Naive thymus-derived CD4-positive, alpha-beta T cell (primary cell): ENCODE data around the gene CIITA. TPM values are rescaled to one million over a fixed set of nuclear protein-coding genes. Genes with fewer than 3 reads are reported as not detected.
"Not testable (repeated sequence)": the region's sequence is repeated elsewhere in the genome, so short reads cannot be mapped to it uniquely, and the experiment has no call there.

Experiments used
- ATAC-seq: fragments of 150-1000 bp; cut with Tn5 transposase; 2 replicates; pipeline ENCODE4 v1.10.0; 2021; ENCODE audit warnings: mild to moderate bottlenecking, moderate library complexity
- CTCF ChIA-PET: fragments of 350-600 bp; sonication (Branson Sonifier 250); formaldehyde crosslinking; loops from one replicate; lab custom pipeline; 2021; ENCODE audit warnings: antibody characterized with exemption; lab: Charles Lee
- POLR2A ChIA-PET: fragments of 350-600 bp; sonication (Branson Sonifier 250); formaldehyde crosslinking; loops from one replicate; lab custom pipeline; 2021; ENCODE audit warnings: antibody characterized with exemption, inconsistent platforms; lab: Charles Lee
- DNase-seq, 9 donors: peaks; one replicate each; pipeline versions ENCODE4 v3.0.0 to v3.0.0-alpha.2; 2020 to 2022; ENCODE audit warnings: mixed read lengths in 1 of 9
- H3K27ac ChIP-seq: one replicate; pipeline ENCODE4 v1.7.0; 2013; ENCODE audit warnings: mild to moderate bottlenecking, low read depth, low read length, moderate library complexity
- H3K27me3 ChIP-seq, 2 donors: one replicate each; pipeline ENCODE4 v1.7.0; 2013; ENCODE audit warnings: low read length in 2 of 2, mild to moderate bottlenecking in 2 of 2, moderate library complexity in 2 of 2; ENCODE audit not compliant: control insufficient read depth in 2 of 2, insufficient read depth in 2 of 2
- H3K36me3 ChIP-seq, 3 experiments: 1 replicate in 2 of 3; 2 replicates in 1 of 3; pipeline ENCODE4 v1.7.0; 2013; ENCODE audit warnings: low read length in 3 of 3, mild to moderate bottlenecking in 3 of 3, moderate library complexity in 1 of 3; ENCODE audit not compliant: insufficient read depth in 3 of 3, control insufficient read depth in 2 of 3
- H3K4me1 ChIP-seq, 2 donors: one replicate each; pipeline ENCODE4 v1.7.0; 2013; ENCODE audit warnings: low read length in 2 of 2, mild to moderate bottlenecking in 2 of 2, moderate library complexity in 1 of 2; ENCODE audit not compliant: control insufficient read depth in 2 of 2, insufficient read depth in 2 of 2
- H3K4me3 ChIP-seq: 2 replicates; pipeline ENCODE4 v1.7.0; 2013; ENCODE audit warnings: mild to moderate bottlenecking, low read length
- H3K9me3 ChIP-seq, 3 experiments: 1 replicate in 2 of 3; 2 replicates in 1 of 3; pipeline ENCODE4 v1.7.0; 2013; ENCODE audit warnings: low read length in 3 of 3; ENCODE audit not compliant: control insufficient read depth in 2 of 3
- H3K27ac Mint-ChIP-seq, 9 donors: one replicate each; pipeline ENCODE4 v1.8.0; 2020 to 2022; ENCODE audit warnings: mixed read lengths in 9 of 9, mild to moderate bottlenecking in 8 of 9, moderate library complexity in 5 of 9, inconsistent platforms in 2 of 9
- H3K27me3 Mint-ChIP-seq, 5 donors: one replicate each; pipeline ENCODE4 v1.8.0; 2021 to 2022; ENCODE audit warnings: mixed read lengths in 5 of 5, mild to moderate bottlenecking in 1 of 5
- H3K36me3 Mint-ChIP-seq, 5 donors: one replicate each; pipeline ENCODE4 v1.8.0; 2020 to 2022; ENCODE audit warnings: mixed read lengths in 5 of 5, mild to moderate bottlenecking in 3 of 5, inconsistent platforms in 1 of 5
- H3K4me1 Mint-ChIP-seq, 7 donors: one replicate each; pipeline ENCODE4 v1.8.0; 2020 to 2022; ENCODE audit warnings: mixed read lengths in 7 of 7, mild to moderate bottlenecking in 3 of 7, inconsistent platforms in 1 of 7
- H3K4me3 Mint-ChIP-seq, 10 donors: one replicate each; pipeline ENCODE4 v1.8.0; 2020 to 2022; ENCODE audit warnings: mild to moderate bottlenecking in 10 of 10, mixed read lengths in 10 of 10, moderate library complexity in 6 of 10, inconsistent platforms in 2 of 10
- H3K9me3 Mint-ChIP-seq, 11 donors: one replicate each; pipeline ENCODE4 v1.8.0; 2020 to 2022; ENCODE audit warnings: mixed read lengths in 11 of 11, mild to moderate bottlenecking in 4 of 11, inconsistent platforms in 1 of 11, moderate library complexity in 1 of 11
- intact Hi-C, 2 donors: fragments of 100-400 bp; cut with micrococcal nuclease; formaldehyde crosslinking; loops; one replicate each; pipeline ENCODE4 v1.15.1; 2023
- polyA plus RNA-seq, 2 donors: library from polyadenylated mRNA; unstranded; fragments of 300-500 nt; fragmentation: Illumina TruSeq; gene quantifications; one replicate each; pipeline ENCODE4 v1.2.3, GENCODE V29; 2021
- total RNA-seq, 6 experiments: library from RNA in 5 of 6; stranded (reverse) in 5 of 6; gene quantifications; 1 replicate in 5 of 6; 2 replicates in 1 of 6; pipeline ENCODE4 v1.2.3 and lab custom pipeline; 2021 to 2026

The CIITA gene
- total RNA-seq (10 to 100 TPM in 2 of 5 experiments, 1 to 10 TPM in 3; 1.0 to 72.1 (median 6.7) TPM), polyA plus RNA-seq (under 1 TPM; 0.12 to 0.27 TPM), total RNA-seq (lab: John Stamatoyannopoulos, UW) (not detected)

- Histone ChIP-seq H3K36me3 (no peaks in the 10 kb centered on the region), H3K4me3 (peak within 1 kb of the TSS; percentile 47), H3K9me3 (no peaks in the 10 kb centered on the region), H3K27ac (no peak within 1 kb of the TSS), H3K4me1 (peaks cover 0 to 51% of the 10 kb centered on the region in 2 donors), H3K27me3 (peaks cover 0 to 4% of the 10 kb centered on the region in 2 donors)
- POLR2A ChIA-PET: no interaction called here
- Mint-ChIP-seq H3K27me3 (peaks cover 52 to 78% (median 60%) of the 10 kb centered on the region in 5 donors), H3K9me3 (peaks cover 0 to 3% (median 0%) of the 10 kb centered on the region in 11 donors), H3K4me1 (peaks cover 27 to 77% (median 40%) of the 10 kb centered on the region in 7 donors), H3K36me3 (peaks cover 0 to 6% (median 0%) of the 10 kb centered on the region in 5 donors), H3K4me3 (peak within 1 kb of the TSS; percentile 63 to 95 (median 86)), H3K27ac (peak within 1 kb of the TSS in 1 of 9 donors; percentile 68)
- intact Hi-C loops: loop anchor here in 1 of 2 donors (1.0 kb wide), 2 partner anchors 41 to 133 kb away; no protein-coding TSS in a partner anchor
- peak in 2 of 9 donors; percentile 20 to 34 for DNase-seq
- CTCF ChIA-PET: no interaction called here
- peak; percentile 88 for ATAC-seq
Measured at GRCh38 chr16:10876799-10877341, at the start of gene CIITA. TSS of gene CIITA (plus strand) at chr16:10877202. CDS start at chr16:10877331, 129 bp downstream.

GRCh38 chr16:10827691-10828341 lies 49.2 kb upstream of the CIITA start:
- Mint-ChIP-seq H3K9me3 (no peaks in the 10 kb centered on the region), H3K36me3 (no peaks in the 10 kb centered on the region), H3K4me1 (no peaks in the 10 kb centered on the region), H3K27me3 (peaks cover 0 to 18% (median 0%) of the 10 kb centered on the region in 5 donors), H3K27ac (no peak overlapping the region), H3K4me3 (no peak overlapping the region)
- ATAC-seq (no peak), DNase-seq (no peak)
- Histone ChIP-seq H3K4me1 (no peaks in the 10 kb centered on the region), H3K4me3 (no peak overlapping the region), H3K9me3 (no peaks in the 10 kb centered on the region), H3K36me3 (no peaks in the 10 kb centered on the region), H3K27ac (no peak overlapping the region), H3K27me3 (no peaks in the 10 kb centered on the region)
- CTCF ChIA-PET: no interaction called here
- POLR2A ChIA-PET: no interaction called here
- intact Hi-C loops: no loop called here

- Histone ChIP-seq H3K36me3 (no peaks in the 10 kb centered on the region), H3K4me1 (no peaks in the 10 kb centered on the region), H3K9me3 (no peaks in the 10 kb centered on the region), H3K4me3 (no peak overlapping the region), H3K27ac (no peak overlapping the region), H3K27me3 (no peaks in the 10 kb centered on the region)
- DNase-seq: no peak
- ChIA-PET POLR2A (no interaction called here), CTCF (no interaction called here)
- H3K4me1 Mint-ChIP-seq: no peaks in the 10 kb centered on the region
- no peak overlapping the region for H3K4me3 Mint-ChIP-seq
- ATAC-seq: peak; percentile 68
- H3K9me3 Mint-ChIP-seq: peaks cover 0 to 1% (median 0%) of the 10 kb centered on the region in 11 donors
- no peak overlapping the region for H3K27ac Mint-ChIP-seq
- no peaks in the 10 kb centered on the region for H3K36me3 Mint-ChIP-seq
- peaks cover 0 to 19% (median under 1%) of the 10 kb centered on the region in 5 donors for H3K27me3 Mint-ChIP-seq
- intact Hi-C loops: no loop called here
Measured at GRCh38 chr16:10828851-10829366, 48.1 kb upstream of the CIITA start.

GRCh38 chr16:10829390-10830098 lies 47.5 kb upstream of the CIITA start:
- H3K36me3 ChIP-seq, H3K27ac ChIP-seq, H3K27ac Mint-ChIP-seq, H3K4me1 Mint-ChIP-seq, H3K36me3 Mint-ChIP-seq, H3K4me1 ChIP-seq, H3K9me3 Mint-ChIP-seq, H3K27me3 ChIP-seq, H3K9me3 ChIP-seq, H3K4me3 Mint-ChIP-seq, DNase-seq, H3K4me3 ChIP-seq, POLR2A ChIA-PET, ATAC-seq, intact Hi-C loops: not testable (repeated sequence)
- H3K27me3 Mint-ChIP-seq: peaks cover 0 to 25% (median 7%) of the 10 kb centered on the region in 5 donors
- CTCF ChIA-PET: interaction anchor here (0.7 kb wide), 1 partner anchor 87 kb away, joined by 3 read pairs; no protein-coding TSS in a partner anchor

- H3K4me3 Mint-ChIP-seq, ATAC-seq, H3K27ac ChIP-seq, H3K36me3 Mint-ChIP-seq, H3K9me3 ChIP-seq, intact Hi-C loops, H3K4me1 ChIP-seq, H3K27me3 ChIP-seq, POLR2A ChIA-PET, H3K36me3 ChIP-seq, H3K9me3 Mint-ChIP-seq, H3K4me3 ChIP-seq, H3K27ac Mint-ChIP-seq, H3K4me1 Mint-ChIP-seq, DNase-seq: not testable (repeated sequence)
- peaks cover 0 to 27% (median 11%) of the 10 kb centered on the region in 5 donors for H3K27me3 Mint-ChIP-seq
- CTCF ChIA-PET: interaction anchor here (0.7 kb wide), 1 partner anchor 87 kb away, joined by 3 read pairs; no protein-coding TSS in a partner anchor
Measured at GRCh38 chr16:10830240-10830639, 46.8 kb upstream of the CIITA start.

GRCh38 chr16:10831894-10832886 lies 44.8 kb upstream of the CIITA start:
- Mint-ChIP-seq H3K4me1 (no peaks in the 10 kb centered on the region), H3K27ac (peak overlapping the region in 1 of 9 donors; percentile 84), H3K4me3 (no peak overlapping the region), H3K36me3 (no peaks in the 10 kb centered on the region), H3K27me3 (peaks cover 0 to 33% (median 11%) of the 10 kb centered on the region in 5 donors), H3K9me3 (peaks cover 0 to 5% (median 0%) of the 10 kb centered on the region in 11 donors)
- intact Hi-C loops: no loop called here
- CTCF ChIA-PET: no interaction called here
- Histone ChIP-seq H3K4me1 (no peaks in the 10 kb centered on the region), H3K4me3 (no peak overlapping the region), H3K27me3 (no peaks in the 10 kb centered on the region), H3K27ac (no peak overlapping the region), H3K36me3 (no peaks in the 10 kb centered on the region), H3K9me3 (no peaks in the 10 kb centered on the region)
- DNase-seq (no peak), ATAC-seq (no peak)
- POLR2A ChIA-PET: no interaction called here
